Measurements from ENCODE around the gene MPG. TPM values are rescaled to one million over a fixed set of nuclear protein-coding genes. Genes with fewer than 3 reads are reported as not detected.

Gene MPG
- polyA plus RNA-seq, 1 experiment, result 117 TPM

- ChIA-PET POLR2A (no interaction called here), CTCF (interaction anchor here (0.6 to 21.0 kb wide), 3 partner anchors 11 to 30 kb away, joined by 3 to 544 read pairs (median 3); partner anchors contain the start of gene RHBDF1)
- Histone ChIP-seq H3K36me3 (ENCODE audit: control insufficient read depth, insufficient read depth, low read length) (peaks cover 65% of the 10 kb centered on the region), H3K4me3 (ENCODE audit: low read depth, low read length) (no peak overlapping the region), H3K27me3 (ENCODE audit: control insufficient read depth, insufficient read depth, low read length) (no peaks in the 10 kb centered on the region)
- TF ChIP-seq CTCF (IDR thresholded peaks at IDR 0.05; ENCODE audit: insufficient read depth, low read depth, low read length), result no peak
- DNase-seq (ENCODE audit: low read depth), result no peak
Measured at GRCh38 chr16:61879-62281, 16.1 kb upstream of the MPG start.

- ChIA-PET CTCF (interaction anchor here (0.6 to 21.0 kb wide), 3 partner anchors 10 to 30 kb away, joined by 3 to 544 read pairs (median 3); partner anchors contain the start of gene RHBDF1), POLR2A (no interaction called here)
- Histone ChIP-seq H3K36me3 (ENCODE audit: control insufficient read depth, insufficient read depth, low read length) (peaks cover 62% of the 10 kb centered on the region), H3K27me3 (ENCODE audit: control insufficient read depth, insufficient read depth, low read length) (no peaks in the 10 kb centered on the region), H3K4me3 (ENCODE audit: low read depth, low read length) (no peak overlapping the region)
- TF ChIP-seq CTCF (IDR thresholded peaks at IDR 0.05; ENCODE audit: insufficient read depth, low read depth, low read length), result no peak
- DNase-seq (ENCODE audit: low read depth), result no peak
Measured at GRCh38 chr16:62283-62967, 15.6 kb upstream of the MPG start.

- TF ChIP-seq CTCF (IDR thresholded peaks at IDR 0.05; ENCODE audit: insufficient read depth, low read depth, low read length), result no peak
- ChIA-PET POLR2A (no interaction called here), CTCF (interaction anchor here (21.0 kb wide), 1 partner anchor 29 kb away, joined by 544 read pairs; no protein-coding TSS in a partner anchor)
- Histone ChIP-seq H3K4me3 (ENCODE audit: low read depth, low read length) (no peak overlapping the region), H3K27me3 (ENCODE audit: control insufficient read depth, insufficient read depth, low read length) (no peaks in the 10 kb centered on the region), H3K36me3 (ENCODE audit: control insufficient read depth, insufficient read depth, low read length) (peaks cover 58% of the 10 kb centered on the region)
- no peak for DNase-seq (ENCODE audit: low read depth)
Measured at GRCh38 chr16:62968-63391, 15.0 kb upstream of the MPG start.

GRCh38 chr16:63466-63865 lies 14.6 kb upstream of the MPG start:
- Histone ChIP-seq H3K27me3 (ENCODE audit: control insufficient read depth, insufficient read depth, low read length) (no peaks in the 10 kb centered on the region), H3K36me3 (ENCODE audit: control insufficient read depth, insufficient read depth, low read length) (peaks cover 54% of the 10 kb centered on the region), H3K4me3 (ENCODE audit: low read depth, low read length) (no peak overlapping the region)
- POLR2A ChIA-PET, result no interaction called here
- DNase-seq (ENCODE audit: low read depth), result no peak
- TF ChIP-seq CTCF (IDR thresholded peaks at IDR 0.05; ENCODE audit: insufficient read depth, low read depth, low read length), result no peak
- CTCF ChIA-PET, result interaction anchor here (0.8 to 21.0 kb wide), 5 partner anchors 10 to 118 kb away, joined by 3 to 544 read pairs (median 3); partner anchors contain the start of genes MPG, POLR3K and SNRNP25

GRCh38 chr16:63998-64913 lies 13.8 kb upstream of the MPG start:
- H3K36me3 ChIP-seq (ENCODE audit: control insufficient read depth, insufficient read depth, low read length), result peaks cover 47% of the 10 kb centered on the region
- DNase-seq (ENCODE audit: low read depth), result no peak
- no peak for TF ChIP-seq CTCF (IDR thresholded peaks at IDR 0.05; ENCODE audit: insufficient read depth, low read depth, low read length)
- POLR2A ChIA-PET, result no interaction called here
- no peak overlapping the region for H3K4me3 ChIP-seq (ENCODE audit: low read depth, low read length)
- no peaks in the 10 kb centered on the region for H3K27me3 ChIP-seq (ENCODE audit: control insufficient read depth, insufficient read depth, low read length)
- CTCF ChIA-PET, result interaction anchor here (0.8 to 21.0 kb wide), 9 partner anchors 7 to 118 kb away, joined by 3 to 544 read pairs (median 14); partner anchors contain the start of genes MPG, POLR3K and SNRNP25

All from BJ (cell line).